HEK293 (cell line): Measurements from ENCODE around the gene SLC29A1.

Experiments
- ZBTB21 ChIP-seq: fragments of 450-650 bp; formaldehyde crosslinking; IDR thresholded peaks from 2 replicates; pipeline ENCODE4 v1.5.1; 2017; ENCODE audit warnings: missing biosample characterization, missing genetic modification characterization
- ZNF239 ChIP-seq: fragments of 450-650 bp; formaldehyde crosslinking; IDR thresholded peaks from 2 replicates; pipeline ENCODE4 v1.5.1; 2016; ENCODE audit warnings: missing biosample characterization, missing genetic modification characterization
- ZNF302 ChIP-seq: fragments of 450-650 bp; formaldehyde crosslinking; IDR thresholded peaks from 2 replicates; pipeline ENCODE4 v1.5.1; 2016; ENCODE audit warnings: missing biosample characterization, missing genetic modification characterization, low read depth
- ZNF544 ChIP-seq: fragments of 450-650 bp; formaldehyde crosslinking; IDR thresholded peaks from 2 replicates; pipeline ENCODE4 v1.5.0; 2017; ENCODE audit warnings: missing biosample characterization, missing genetic modification characterization
- ZNF629 ChIP-seq: fragments of 450-650 bp; formaldehyde crosslinking; IDR thresholded peaks from 2 replicates; pipeline ENCODE4 v1.5.1; 2017; ENCODE audit warnings: missing biosample characterization, missing genetic modification characterization
- ZNF776 ChIP-seq: fragments of 450-650 bp; formaldehyde crosslinking; IDR thresholded peaks from 2 replicates; pipeline ENCODE4 v1.5.0; 2017; ENCODE audit warnings: missing biosample characterization, missing genetic modification characterization, borderline replicate concordance
- TF ChIP-seq, protein P1 (sequence below): fragments of 450-650 bp; formaldehyde crosslinking; IDR thresholded peaks from 2 replicates; pipeline ENCODE4 v1.5.1; 2016; ENCODE audit warnings: missing biosample characterization, missing genetic modification characterization
- TF ChIP-seq, protein P2 (sequence below): fragments of 450-650 bp; formaldehyde crosslinking; IDR thresholded peaks from 2 replicates; pipeline ENCODE4 v1.5.1; 2016; ENCODE audit warnings: missing biosample characterization, missing genetic modification characterization

DNA sequence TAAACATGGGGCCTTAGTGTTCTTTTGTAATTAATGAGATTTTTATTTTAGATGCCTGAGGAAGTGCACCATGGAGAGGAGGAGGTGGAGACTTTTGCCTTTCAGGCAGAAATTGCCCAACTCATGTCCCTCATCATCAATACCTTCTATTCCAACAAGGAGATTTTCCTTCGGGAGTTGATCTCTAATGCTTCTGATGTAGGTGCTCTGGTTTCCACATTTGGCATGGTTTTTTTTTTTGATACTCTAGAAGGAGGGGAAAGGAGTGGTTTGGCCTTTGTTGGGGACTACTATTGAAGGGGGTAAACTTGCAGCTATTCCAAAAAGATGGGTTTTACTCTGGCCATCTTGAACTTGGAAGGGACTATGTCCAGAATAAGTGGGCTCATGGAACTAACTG is 25.2 kb downstream of the SLC29A1 start:
- no peak for TF ChIP-seq ZNF544
- TF ChIP-seq, protein P1, sequence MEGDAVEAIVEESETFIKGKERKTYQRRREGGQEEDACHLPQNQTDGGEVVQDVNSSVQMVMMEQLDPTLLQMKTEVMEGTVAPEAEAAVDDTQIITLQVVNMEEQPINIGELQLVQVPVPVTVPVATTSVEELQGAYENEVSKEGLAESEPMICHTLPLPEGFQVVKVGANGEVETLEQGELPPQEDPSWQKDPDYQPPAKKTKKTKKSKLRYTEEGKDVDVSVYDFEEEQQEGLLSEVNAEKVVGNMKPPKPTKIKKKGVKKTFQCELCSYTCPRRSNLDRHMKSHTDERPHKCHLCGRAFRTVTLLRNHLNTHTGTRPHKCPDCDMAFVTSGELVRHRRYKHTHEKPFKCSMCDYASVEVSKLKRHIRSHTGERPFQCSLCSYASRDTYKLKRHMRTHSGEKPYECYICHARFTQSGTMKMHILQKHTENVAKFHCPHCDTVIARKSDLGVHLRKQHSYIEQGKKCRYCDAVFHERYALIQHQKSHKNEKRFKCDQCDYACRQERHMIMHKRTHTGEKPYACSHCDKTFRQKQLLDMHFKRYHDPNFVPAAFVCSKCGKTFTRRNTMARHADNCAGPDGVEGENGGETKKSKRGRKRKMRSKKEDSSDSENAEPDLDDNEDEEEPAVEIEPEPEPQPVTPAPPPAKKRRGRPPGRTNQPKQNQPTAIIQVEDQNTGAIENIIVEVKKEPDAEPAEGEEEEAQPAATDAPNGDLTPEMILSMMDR (tag by site-specific recombination), result no peak
- TF ChIP-seq ZNF302, result no peak
- no peak for TF ChIP-seq ZBTB21 (tag by site-specific recombination)
- TF ChIP-seq ZNF776 (tag by site-specific recombination), result no peak
- TF ChIP-seq ZNF629, result no peak
- TF ChIP-seq, protein P2, sequence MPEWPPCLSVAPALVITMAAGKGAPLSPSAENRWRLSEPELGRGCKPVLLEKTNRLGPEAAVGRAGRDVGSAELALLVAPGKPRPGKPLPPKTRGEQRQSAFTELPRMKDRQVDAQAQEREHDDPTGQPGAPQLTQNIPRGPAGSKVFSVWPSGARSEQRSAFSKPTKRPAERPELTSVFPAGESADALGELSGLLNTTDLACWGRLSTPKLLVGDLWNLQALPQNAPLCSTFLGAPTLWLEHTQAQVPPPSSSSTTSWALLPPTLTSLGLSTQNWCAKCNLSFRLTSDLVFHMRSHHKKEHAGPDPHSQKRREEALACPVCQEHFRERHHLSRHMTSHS (tag by site-specific recombination), result no peak
- no peak for TF ChIP-seq ZNF239 (tag by site-specific recombination)
